Measurements from ENCODE around the gene CCDC50.

CCDC50 gene

DNA sequence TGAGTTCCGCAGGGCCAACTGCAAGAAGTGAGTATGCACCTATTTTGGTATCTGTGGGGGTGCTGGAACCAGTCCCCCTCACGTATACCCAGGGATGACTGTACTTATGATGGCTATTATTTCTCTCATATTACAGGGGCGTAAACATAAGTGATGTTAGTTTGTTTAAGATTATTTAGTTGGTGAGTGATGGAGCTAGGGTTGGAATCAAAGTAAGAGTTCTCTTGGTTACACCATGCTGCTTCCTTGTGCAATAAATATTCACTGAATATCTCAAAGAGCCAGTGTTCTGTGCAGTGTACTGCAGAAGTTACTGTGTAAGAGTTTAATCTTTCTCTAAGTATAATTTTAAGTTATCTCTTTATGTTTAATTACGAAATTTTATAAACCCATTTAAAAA lies 13.9 kb downstream of the CCDC50 start:
- Histone ChIP-seq H3K4me3 (replicated peaks; ENCODE audit: insufficient read depth, low read length) (no peak overlapping the region), H3K27ac (replicated peaks) (no peak overlapping the region), H3K27me3 (ENCODE audit: insufficient read depth, poor library complexity, severe bottlenecking) (no peaks in the 10 kb centered on the region)
- TF ChIP-seq POLR2AphosphoS5 (IDR thresholded peaks at IDR 0.05; ENCODE audit: low read depth) (no peak), CTCF (IDR thresholded peaks at IDR 0.05; ENCODE audit: insufficient read depth, low read length) (no peak), GABPA (IDR thresholded peaks at IDR 0.05; ENCODE audit: low read depth) (no peak), SPI1 (IDR thresholded peaks at IDR 0.05; ENCODE audit: borderline replicate concordance, low read depth) (no peak)
- TF ChIP-seq, protein P1, sequence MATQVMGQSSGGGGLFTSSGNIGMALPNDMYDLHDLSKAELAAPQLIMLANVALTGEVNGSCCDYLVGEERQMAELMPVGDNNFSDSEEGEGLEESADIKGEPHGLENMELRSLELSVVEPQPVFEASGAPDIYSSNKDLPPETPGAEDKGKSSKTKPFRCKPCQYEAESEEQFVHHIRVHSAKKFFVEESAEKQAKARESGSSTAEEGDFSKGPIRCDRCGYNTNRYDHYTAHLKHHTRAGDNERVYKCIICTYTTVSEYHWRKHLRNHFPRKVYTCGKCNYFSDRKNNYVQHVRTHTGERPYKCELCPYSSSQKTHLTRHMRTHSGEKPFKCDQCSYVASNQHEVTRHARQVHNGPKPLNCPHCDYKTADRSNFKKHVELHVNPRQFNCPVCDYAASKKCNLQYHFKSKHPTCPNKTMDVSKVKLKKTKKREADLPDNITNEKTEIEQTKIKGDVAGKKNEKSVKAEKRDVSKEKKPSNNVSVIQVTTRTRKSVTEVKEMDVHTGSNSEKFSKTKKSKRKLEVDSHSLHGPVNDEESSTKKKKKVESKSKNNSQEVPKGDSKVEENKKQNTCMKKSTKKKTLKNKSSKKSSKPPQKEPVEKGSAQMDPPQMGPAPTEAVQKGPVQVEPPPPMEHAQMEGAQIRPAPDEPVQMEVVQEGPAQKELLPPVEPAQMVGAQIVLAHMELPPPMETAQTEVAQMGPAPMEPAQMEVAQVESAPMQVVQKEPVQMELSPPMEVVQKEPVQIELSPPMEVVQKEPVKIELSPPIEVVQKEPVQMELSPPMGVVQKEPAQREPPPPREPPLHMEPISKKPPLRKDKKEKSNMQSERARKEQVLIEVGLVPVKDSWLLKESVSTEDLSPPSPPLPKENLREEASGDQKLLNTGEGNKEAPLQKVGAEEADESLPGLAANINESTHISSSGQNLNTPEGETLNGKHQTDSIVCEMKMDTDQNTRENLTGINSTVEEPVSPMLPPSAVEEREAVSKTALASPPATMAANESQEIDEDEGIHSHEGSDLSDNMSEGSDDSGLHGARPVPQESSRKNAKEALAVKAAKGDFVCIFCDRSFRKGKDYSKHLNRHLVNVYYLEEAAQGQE (IDR thresholded peaks at IDR 0.05; ENCODE audit: insufficient replicate concordance, low read depth): no peak
- DNase-seq (ENCODE audit: low read depth in 1 of 2, low spot score in 1 of 2): no peak

DNA sequence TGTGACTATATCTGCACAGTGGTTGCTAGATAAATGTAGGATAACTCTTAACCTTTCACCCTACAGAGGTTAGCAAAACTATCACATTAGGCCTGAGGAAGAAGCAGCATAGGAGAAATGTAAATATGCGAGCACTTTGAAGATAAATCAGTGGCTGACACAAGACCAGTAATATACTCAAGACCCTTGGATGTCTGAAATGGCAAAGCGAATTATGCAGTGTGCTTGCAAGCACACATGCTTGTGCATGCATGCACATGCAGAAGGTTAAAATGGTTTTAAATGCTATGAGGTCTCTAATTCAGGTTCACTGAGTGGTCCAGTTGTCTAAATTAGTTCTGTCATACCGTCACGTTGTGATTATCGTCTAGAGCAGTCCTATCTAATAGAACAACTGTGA lies 14.7 kb downstream of the CCDC50 start:
- Histone ChIP-seq H3K27ac (replicated peaks) (no peak overlapping the region), H3K27me3 (ENCODE audit: insufficient read depth, poor library complexity, severe bottlenecking) (no peaks in the 10 kb centered on the region), H3K4me3 (replicated peaks; ENCODE audit: insufficient read depth, low read length) (no peak overlapping the region)
- no peak for DNase-seq (ENCODE audit: low read depth in 1 of 2, low spot score in 1 of 2)
- TF ChIP-seq POLR2AphosphoS5 (IDR thresholded peaks at IDR 0.05; ENCODE audit: low read depth): no peak
- TF ChIP-seq SPI1 (IDR thresholded peaks at IDR 0.05; ENCODE audit: borderline replicate concordance, low read depth): no peak
- no peak for TF ChIP-seq CTCF (IDR thresholded peaks at IDR 0.05; ENCODE audit: insufficient read depth, low read length)
- TF ChIP-seq, protein P1 (IDR thresholded peaks at IDR 0.05; ENCODE audit: insufficient replicate concordance, low read depth): no peak
- no peak for TF ChIP-seq GABPA (IDR thresholded peaks at IDR 0.05; ENCODE audit: low read depth)

GRCh38 chr3:191345334-191345733 lies 16.1 kb downstream of the CCDC50 start:
- TF ChIP-seq CTCF (IDR thresholded peaks at IDR 0.05; ENCODE audit: insufficient read depth, low read length) (no peak), POLR2AphosphoS5 (IDR thresholded peaks at IDR 0.05; ENCODE audit: low read depth) (no peak), GABPA (IDR thresholded peaks at IDR 0.05; ENCODE audit: low read depth) (no peak), SPI1 (IDR thresholded peaks at IDR 0.05; ENCODE audit: borderline replicate concordance, low read depth) (no peak)
- TF ChIP-seq, protein P1 (IDR thresholded peaks at IDR 0.05; ENCODE audit: insufficient replicate concordance, low read depth): no peak
- no peak for DNase-seq (ENCODE audit: low read depth in 1 of 2, low spot score in 1 of 2)
- H3K27me3 ChIP-seq (ENCODE audit: insufficient read depth, poor library complexity, severe bottlenecking): no peaks in the 10 kb centered on the region
- no peak overlapping the region for H3K27ac ChIP-seq (replicated peaks)
- no peak overlapping the region for H3K4me3 ChIP-seq (replicated peaks; ENCODE audit: insufficient read depth, low read length)
